ENCODE measurements around the gene GREM1.

- TF ChIP-seq POLR2A (IDR thresholded peaks at IDR 0.05; ENCODE audit: low read length) (no peak), GATA1 (IDR thresholded peaks at IDR 0.05; ENCODE audit: low read depth, low read length) (no peak)
These were observed 10.4 kb upstream of the GREM1 start for GRCh38 chr15:32707436-32707835.
